HG03045 (cell line): ENCODE data around the gene DNAJC4.

Source experiments
- ATAC-seq: cut with Tn5 transposase; IDR thresholded peaks from one replicate; pipeline ENCODE4 v1.9.1; 2021; ENCODE audit warnings: mild to moderate bottlenecking, moderate library complexity; ENCODE audit not compliant: unreplicated experiment

DNAJC4 gene

DNA sequence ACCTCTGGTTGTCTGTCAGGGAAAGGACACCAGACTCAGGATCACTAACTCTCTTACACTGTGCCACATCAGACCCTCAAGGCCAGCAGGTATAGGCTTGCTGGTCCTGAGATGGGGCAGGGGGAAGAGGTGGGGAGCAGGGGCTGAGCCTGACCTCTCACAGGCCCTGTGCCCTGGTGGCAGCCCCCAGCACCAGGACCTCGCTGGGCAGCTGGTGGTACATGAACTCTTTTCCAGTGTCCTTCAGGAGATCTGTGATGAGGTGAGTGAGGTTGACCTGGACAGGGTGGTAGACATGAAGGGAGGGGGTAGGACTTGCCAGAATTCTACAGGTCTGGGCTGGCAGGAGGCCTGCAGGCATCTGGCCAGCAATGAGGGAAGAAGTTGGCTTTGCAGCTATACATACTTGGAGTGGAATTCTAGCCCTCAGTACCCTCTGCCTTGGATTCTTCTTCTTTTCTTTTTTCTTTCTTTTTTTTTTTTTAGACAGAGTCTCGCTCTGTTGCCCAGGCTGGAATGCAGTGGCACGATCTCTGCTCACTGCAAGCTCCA is 2.9 kb upstream of the DNAJC4 start:
- no peak for ATAC-seq

DNA sequence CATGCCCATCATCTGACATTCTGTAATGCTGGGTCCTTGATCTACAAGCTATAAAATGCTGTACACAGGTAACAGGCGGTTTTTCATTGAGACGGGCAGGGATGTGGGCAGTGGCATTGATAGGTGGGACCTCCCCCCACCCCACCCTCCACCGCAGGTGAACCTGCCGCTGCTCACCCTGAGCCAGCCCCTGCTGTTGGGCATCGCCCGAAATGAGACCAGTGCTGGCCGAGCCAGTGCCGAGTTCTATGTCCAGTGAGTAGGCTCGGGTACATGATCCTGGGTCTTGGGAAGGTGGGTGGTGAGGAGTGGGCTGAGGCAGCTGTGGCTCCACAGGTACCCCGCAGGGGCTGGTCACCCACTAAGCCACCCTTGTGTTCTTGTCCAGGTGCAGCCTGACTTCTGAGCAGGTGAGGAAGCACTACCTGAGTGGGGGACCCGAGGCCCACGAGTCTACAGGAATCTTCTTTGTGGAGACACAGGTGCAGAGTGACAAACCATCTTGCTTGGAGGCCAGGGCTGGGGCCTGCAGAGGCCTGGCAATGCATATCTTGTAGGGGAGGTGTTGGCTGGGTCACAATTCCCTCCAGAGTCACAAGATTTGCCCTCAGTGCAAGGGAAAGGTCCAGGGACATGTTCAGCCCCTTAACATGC is 1.1 kb upstream of the DNAJC4 start:
- no peak for ATAC-seq

DNA sequence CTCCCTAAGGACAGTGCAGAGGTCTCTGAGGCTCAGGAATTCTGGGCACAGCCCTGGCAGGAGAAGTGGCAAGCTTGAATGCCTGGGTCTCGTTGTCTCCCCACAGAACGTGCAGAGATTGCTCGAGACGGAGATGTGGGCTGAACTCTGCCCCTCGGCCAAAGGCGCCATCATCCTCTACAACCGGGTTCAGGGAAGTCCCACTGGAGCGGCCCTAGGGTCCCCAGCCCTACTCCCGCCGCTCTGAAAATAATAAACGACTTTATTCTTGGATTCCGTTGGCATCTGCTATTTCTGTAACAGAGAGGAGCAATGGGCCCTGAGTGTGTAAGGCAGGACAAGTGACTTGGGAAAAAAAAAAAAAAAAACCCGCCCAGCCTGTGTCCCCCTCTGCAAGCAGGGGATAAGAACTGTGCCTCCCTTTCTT is 591 bp upstream of the DNAJC4 start:
- no peak for ATAC-seq

DNA sequence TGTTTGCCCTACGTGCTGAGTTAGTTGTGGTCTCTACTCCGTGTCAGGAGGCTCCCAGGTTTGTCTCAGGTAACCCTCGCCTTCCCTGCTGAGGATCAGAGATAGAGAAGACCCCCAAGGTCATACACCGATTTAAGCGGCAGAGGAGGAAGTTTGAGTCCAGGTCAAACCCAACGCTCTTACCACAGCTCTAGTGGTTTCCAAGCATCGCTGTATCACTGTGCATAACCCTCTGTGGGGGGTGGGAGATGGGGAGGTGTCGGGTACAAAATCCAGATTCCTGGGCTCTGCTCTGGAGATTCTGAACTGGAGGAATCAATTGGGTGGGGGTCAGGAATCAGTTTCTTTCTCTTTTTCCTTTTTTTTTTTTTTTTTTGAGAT is 627 bp downstream of the DNAJC4 start:
- no peak for ATAC-seq

DNA sequence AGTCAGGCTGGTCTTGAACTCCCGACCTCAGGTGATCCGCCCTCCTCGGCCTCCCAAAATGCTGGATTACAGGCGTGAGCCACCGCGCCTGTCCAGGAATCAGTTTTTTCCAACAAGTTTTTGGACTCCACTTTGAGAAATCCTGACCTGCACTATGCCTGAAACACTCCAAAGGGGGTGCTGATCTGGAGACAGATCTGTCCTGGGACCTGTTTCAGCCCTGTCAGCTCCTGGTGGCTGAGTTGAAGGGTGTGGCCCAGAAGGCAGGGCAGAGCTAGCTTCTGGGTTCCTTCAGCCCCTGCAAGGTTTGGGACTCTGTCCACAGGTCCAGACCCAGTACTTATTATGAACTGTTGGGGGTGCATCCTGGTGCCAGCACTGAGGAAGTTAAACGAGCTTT is 1.2 kb downstream of the DNAJC4 start:
- no peak for ATAC-seq

DNA sequence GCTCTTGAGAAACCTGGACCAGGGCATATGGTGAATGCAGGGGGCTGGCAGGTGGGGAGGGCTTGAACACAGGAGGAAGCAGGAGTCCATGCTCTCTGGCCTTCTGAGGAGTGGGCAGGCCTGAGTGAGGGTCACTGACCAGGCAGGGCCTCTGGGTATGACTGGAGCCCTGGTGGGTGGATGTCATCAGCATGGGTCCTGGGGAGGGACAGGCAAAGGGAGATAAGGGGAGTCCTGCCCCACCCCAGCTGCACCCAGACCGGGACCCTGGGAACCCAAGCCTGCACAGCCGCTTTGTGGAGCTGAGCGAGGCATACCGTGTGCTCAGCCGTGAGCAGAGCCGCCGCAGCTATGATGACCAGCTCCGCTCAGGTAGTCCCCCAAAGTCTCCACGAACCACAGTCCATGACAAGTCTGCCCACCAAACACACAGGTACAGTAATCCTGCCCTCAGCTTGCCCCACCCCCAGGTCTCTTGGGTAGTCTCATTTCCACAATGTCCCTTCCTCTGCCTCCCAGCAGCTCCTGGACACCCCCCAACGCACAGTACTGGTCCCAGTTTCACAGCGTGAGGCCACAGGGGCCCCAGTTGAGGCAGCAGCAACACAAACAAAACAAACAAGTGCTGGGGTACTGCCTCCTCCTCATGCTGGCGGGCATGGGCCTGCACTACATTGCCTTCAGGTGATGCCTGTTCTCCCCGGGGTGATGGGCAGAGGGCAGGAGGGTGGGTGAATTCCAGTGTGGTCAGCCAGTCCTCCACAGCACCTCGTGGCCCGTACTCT is 2.0 kb downstream of the DNAJC4 start:
- ATAC-seq: no peak

DNA sequence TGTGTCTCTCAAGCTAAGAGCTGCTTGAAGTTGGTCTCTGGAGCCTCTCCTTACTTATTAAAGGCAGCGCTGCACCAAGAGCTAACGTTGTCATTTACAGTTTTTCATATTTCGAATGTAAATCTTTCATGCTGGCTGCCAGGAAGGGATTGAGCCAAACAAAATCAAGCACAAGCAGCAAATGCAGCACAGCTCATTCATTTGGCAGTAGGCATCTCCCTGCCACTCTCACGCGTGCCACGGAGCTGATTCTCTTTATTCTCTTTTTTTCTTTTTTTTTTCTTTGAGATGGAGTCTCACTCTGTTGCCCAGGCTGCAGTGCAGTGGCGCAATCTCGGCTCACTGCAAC is 2.6 kb downstream of the DNAJC4 start:
- ATAC-seq: no peak

DNA sequence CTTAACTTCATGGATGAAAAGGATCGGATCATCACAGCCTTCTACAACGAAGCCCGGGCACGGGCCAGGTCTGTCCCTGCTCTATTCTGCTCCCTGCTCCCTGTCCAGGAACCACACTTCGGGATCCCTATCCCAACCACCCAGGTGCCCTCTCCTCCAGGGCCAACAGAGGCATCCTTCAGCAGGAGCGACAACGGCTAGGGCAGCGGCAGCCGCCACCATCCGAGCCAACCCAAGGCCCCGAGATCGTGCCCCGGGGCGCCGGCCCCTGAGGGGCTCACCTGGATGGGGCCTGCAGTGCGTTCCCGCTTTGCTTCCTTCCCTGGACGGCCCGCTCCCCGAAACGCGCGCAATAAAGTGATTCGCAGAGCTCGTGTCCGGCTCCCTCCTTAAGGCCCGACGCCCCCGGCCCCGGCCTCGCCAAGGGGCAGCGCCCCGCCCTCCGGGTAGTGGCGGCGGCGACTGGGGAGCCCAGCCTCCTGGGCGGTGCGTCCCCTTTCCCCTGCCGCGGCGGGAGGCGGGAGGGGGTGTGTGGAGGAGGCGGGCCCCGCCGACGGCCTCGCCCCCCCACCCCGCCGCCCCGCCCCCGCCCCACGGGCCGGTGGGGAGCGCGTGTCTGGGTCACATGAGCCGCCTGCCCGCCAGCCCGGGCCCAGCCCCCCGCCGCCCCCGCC is 3.7 kb downstream of the DNAJC4 start, which contains the start of gene VEGFB:
TSS of gene VEGFB (plus strand) at position 672 of the 674 bp plus-strand sequence. CDS start 250 bp downstream, outside the sequence.
- ATAC-seq: peak; percentile 41

DNA sequence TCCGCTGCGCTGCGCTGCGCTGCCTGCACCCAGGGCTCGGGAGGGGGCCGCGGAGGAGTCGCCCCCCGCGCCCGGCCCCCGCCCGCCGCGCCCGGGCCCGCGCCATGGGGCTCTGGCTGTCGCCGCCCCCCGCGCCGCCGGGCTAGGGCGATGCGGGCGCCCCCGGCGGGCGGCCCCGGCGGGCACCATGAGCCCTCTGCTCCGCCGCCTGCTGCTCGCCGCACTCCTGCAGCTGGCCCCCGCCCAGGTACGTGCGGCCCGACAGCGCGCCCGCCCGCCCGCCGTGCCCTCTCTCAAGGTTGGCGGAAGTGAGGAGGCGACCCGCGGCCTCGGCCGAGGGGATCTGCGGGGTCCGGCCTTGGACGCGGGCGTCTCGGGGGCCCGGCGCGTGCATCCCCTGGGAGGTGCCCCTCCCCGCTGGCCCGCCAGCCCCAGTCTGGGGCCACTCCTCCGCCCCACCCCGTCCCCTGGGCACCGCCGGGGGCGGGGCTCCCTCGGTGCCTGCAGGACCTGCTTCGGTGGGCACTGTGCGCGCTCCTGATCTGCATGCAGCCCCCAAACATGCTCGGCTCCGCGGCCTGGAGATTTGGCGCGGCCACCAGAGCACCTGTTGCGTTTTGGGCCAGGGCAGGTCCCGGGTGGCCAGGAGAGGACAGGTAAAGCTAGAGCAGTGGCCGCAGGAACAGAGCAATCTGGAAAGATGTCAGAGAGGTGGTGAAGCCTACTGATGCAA is 4.5 kb downstream of the DNAJC4 start:
- ATAC-seq: peak; percentile 19

DNA sequence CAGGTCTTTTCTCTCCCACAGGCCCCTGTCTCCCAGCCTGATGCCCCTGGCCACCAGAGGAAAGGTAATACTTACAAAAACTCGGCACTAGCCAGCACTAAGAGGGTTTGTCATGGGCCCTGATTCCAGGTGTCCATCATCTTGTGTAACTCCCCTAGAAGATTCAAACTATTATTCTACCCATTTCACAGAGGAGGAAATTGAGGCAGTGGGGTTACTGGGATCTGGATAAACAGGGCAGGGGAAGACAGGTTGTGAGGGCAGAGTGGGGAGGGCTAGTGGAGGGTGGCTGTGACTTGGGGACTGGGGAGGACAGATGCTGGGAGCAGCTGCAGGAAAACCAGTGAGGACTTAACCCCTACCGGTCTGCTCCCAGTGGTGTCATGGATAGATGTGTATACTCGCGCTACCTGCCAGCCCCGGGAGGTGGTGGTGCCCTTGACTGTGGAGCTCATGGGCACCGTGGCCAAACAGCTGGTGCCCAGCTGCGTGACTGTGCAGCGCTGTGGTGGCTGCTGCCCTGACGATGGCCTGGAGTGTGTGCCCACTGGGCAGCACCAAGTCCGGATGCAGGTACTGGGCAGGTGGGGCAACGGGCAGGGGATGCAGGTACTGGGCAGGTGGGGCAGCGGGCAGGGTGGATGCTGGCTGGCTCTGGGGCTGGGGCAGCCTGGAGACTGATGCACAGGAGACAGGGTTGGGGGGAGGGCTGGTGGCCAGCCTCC is 5.3 kb downstream of the DNAJC4 start:
- no peak for ATAC-seq

DNA sequence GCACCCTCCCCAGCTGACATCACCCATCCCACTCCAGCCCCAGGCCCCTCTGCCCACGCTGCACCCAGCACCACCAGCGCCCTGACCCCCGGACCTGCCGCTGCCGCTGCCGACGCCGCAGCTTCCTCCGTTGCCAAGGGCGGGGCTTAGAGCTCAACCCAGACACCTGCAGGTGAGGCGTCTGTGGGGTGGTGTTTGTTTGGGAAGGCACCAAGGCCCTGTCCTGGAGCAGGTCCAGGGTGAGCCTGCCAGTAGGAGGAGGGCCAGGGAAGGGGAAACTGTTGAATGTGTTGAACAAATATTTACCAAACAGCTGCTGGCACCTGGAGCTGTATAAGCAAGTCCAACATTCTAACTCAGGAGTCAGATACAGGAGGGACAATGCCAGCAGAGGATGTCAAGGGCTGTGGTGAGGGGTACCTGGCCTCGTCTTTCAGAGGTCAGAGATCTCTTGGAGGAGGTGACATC is 7.2 kb downstream of the DNAJC4 start:
- no peak for ATAC-seq

DNA sequence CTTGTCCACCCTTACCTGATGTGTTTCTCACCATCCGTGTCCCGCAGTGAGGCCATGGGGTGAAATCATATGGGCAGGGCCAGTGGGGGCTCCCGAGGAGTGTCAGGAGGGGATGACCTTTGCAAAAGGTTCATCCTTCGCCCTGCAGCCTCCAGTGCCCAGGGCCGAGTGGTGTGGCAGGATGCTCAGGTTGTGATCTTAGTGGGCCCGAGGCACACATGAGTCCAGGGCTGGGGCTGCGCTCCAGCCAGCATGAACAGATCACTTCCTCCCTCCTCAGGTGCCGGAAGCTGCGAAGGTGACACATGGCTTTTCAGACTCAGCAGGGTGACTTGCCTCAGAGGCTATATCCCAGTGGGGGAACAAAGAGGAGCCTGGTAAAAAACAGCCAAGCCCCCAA is 7.7 kb downstream of the DNAJC4 start:
- no peak for ATAC-seq

DNA sequence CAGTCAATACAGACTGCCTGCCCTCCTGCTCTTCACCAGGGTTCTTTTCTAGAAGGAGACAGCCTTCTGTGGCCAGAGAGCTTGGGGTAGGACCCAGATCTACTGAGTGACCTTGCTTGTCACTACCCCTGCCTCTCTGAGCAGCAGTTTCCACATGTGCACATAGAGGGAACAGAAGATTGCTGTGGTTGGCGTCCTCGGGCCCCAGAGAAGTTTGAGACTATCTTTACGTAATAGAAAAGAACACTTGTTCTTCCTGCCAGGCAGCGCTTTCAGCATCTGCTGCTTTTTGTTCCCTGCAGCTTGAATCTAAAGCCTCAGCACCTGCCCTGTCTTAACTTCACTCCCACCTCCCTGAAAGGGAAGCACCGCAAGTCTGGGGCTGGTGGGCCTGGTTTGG is 8.7 kb downstream of the DNAJC4 start:
- ATAC-seq: no peak

DNA sequence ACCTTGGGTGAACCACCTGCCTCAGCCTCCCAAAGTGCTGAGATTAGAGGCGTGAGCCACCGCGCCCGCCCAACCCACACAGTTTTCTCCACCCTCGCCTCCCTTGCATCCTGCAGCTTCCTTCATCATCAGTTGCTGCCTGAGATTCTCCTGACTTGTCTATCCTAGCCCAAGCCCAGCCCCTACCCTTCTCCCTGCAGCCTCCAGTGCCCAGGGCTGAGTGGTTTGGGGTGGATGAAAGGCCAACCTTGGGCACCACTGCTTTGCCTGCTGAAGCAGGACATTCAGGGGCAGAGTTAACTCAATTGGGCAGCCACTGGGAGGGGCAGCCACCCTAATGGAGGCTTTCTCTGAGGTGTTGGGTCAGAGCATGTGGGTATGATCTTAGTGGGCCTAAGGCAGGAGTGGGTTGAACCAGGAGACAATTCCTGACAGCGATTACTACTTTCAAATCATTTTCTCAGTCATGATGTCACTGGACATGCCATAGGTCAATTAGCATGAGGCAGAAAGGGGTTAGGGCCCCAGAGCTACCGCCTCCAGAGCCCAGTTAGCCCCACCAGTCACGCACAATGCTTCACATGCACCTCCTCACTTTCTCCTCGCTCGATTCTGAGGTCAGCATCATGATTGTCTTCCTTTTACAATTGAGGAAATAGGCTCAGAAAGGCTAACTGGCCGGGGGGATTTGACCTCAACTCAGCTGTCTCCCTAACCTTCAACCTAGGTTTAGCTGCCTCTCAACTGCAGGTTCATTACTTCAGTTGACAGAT is 9.5 kb downstream of the DNAJC4 start:
- no peak for ATAC-seq

DNA sequence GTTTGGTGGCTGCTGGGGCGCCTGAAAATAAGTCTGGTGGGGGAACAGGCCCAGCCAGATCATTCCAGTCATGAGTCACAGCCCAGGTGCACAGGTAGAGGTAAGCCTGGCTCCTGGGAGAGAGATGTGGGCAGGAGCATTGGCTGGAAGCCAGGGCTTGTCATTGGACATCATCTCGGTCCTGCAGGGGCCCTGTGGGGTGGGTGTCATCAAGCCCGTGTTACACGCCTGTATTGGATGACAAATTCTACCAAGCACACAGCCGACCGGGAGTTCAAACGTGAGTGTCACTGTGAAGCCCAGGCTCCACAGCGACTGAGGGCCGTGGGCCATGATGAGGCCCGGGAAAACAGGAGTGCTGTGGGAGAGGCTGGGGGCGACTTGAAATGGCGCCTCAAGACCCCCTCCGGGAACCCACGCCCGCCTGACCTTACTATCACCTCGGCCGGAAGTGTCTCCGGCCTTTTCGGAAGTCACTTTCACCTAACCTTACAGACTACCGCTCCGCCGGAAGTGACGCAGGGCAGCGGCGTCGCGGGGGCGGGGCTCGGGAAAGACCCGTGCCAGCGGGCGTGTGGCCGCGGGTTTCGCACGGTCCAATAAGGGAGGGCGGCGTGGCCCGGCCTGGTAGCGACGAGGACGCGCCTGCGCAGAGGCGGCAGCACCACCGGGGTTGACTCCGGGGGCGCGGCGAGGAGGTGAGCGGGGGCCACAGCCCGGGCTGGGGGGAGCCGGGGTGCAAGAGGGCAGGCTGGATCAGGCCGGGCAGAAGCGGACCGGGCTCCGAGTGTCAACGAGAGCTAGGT is 10.3 kb downstream of the DNAJC4 start, which contains the start of gene FKBP2:
TSS of gene FKBP2 (plus strand) at position 661 of the 806 bp plus-strand sequence. CDS start 1,293 bp downstream, outside the sequence.
- ATAC-seq: peak; percentile 49

DNA sequence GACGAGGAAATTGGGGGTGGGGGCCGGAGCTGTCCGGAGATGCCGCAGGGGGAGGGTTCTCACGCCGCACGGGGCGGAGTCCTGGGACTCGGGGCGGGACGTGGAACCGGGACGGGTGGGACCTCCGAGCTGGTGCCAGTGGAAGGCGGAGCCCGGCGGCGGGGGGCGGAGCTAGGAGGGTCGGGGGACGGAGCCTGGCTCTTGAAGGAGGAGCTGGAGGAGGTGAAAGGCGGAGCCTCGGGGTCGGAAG is 10.8 kb downstream of the DNAJC4 start:
- ATAC-seq: peak; percentile 64

DNA sequence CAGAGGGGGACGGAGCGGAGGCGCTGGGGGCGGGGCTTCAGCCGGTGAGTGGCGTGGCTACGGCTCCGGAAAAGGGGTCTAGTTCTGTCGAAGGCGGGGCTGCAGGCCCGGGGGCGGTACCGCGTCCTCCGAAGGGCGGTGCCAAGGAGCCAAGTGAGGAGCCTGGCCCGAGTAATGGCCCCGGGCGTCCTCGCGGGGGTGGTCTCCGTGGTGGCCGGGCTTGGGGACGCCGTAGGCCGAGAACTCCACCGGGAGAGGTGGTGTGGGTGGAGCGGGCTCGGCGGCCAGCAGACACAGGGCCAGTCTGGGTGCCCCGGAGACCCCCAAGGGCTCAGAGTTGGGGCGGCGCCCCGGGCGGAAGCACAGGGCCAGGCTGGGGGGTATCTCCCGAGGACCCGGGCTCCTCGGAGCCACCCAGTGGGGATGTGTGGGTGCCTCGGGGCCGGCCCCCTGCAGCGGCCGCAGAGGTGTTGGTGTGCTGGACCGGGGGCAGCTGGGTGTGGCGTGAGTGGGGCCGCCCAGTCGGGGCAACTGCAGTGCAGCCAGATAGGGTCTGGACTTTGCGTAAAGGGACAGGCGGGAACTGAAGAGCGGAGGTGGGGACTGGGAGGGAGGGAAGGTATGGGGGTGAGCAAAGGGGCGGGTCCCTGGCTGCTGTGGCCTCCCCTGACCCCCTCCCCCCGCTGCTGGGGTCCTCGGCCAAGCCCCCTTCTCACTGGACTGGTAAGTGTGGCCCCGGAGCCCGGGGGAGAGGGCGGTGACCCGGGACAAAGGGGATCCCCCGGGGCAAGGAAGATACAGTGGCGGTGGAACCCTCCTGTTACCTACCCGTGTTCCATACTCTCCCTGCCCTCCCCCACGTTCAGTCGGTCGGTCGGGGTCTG is 11.4 kb downstream of the DNAJC4 start:
- peak; percentile 2 for ATAC-seq
